Neuronal stem cell (in vitro differentiated cells): Measurements from ENCODE around the gene GPATCH8.

Experiments
- DNase-seq: peaks from one replicate; pipeline ENCODE4 v3.0.0-alpha.2; 2013; ENCODE audit warnings: low spot score
- H2AFZ ChIP-seq: one replicate; pipeline ENCODE4 v1.6.1; 2013; ENCODE audit warnings: mild to moderate bottlenecking, low read length, inconsistent platforms
- H2AK5ac ChIP-seq: 2 replicates; pipeline ENCODE4 v1.6.1; 2013; ENCODE audit warnings: low read depth, mild to moderate bottlenecking, inconsistent platforms, low read length, moderate library complexity, mixed read lengths
- H2BK120ac ChIP-seq: 2 replicates; pipeline ENCODE4 v1.6.1; 2013; ENCODE audit warnings: low read depth, mild to moderate bottlenecking, inconsistent platforms, low read length, moderate library complexity, mixed read lengths
- H2BK12ac ChIP-seq: one replicate; pipeline ENCODE4 v1.6.1; 2013; ENCODE audit warnings: low read length, inconsistent platforms
- H2BK15ac ChIP-seq: 2 replicates; pipeline ENCODE4 v1.6.1; 2013; ENCODE audit warnings: mild to moderate bottlenecking, low read length, inconsistent platforms, mixed read lengths
- H2BK5ac ChIP-seq: one replicate; pipeline ENCODE4 v1.6.1; 2013; ENCODE audit warnings: inconsistent platforms, mild to moderate bottlenecking, low read length, moderate library complexity
- H3K14ac ChIP-seq: one replicate; pipeline ENCODE4 v1.6.1; 2013; ENCODE audit warnings: low read length, inconsistent platforms
- H3K18ac ChIP-seq: 2 replicates; pipeline ENCODE4 v1.6.1; 2013; ENCODE audit warnings: low read length, inconsistent platforms
- H3K23ac ChIP-seq: 2 replicates; pipeline ENCODE4 v1.6.1; 2013; ENCODE audit warnings: low read depth, mild to moderate bottlenecking, mixed read lengths, low read length, inconsistent platforms; ENCODE audit not compliant: poor library complexity
- H3K27ac ChIP-seq: replicated peaks from 3 replicates; pipeline ENCODE4 v1.5.1; 2013; ENCODE audit warnings: low read length, inconsistent platforms
- H3K27me3 ChIP-seq, 3 experiments: 2 replicates each; pipeline ENCODE4 v1.6.1; 2013; ENCODE audit warnings: low read length in 3 of 3, mild to moderate bottlenecking in 2 of 3, inconsistent platforms in 1 of 3, low read depth in 1 of 3, mixed read lengths in 1 of 3, moderate library complexity in 1 of 3; ENCODE audit not compliant: control insufficient read depth in 3 of 3, insufficient read depth in 3 of 3
- H3K36me3 ChIP-seq, 2 donors: replicated peaks in 1 of 2; 2 replicates each; pipeline ENCODE4 v1.6.1; 2013; ENCODE audit warnings: low read length in 2 of 2; ENCODE audit not compliant: control insufficient read depth in 2 of 2, insufficient read depth in 2 of 2
- H3K4ac ChIP-seq: 2 replicates; pipeline ENCODE4 v1.6.1; 2013; ENCODE audit warnings: inconsistent platforms, mild to moderate bottlenecking, low read length, moderate library complexity
- H3K4me1 ChIP-seq, 2 donors: 1 replicate in 1 of 2; 2 replicates in 1 of 2; pipeline ENCODE4 v1.6.1; 2013; ENCODE audit warnings: low read length in 2 of 2, low read depth in 1 of 2; ENCODE audit not compliant: control insufficient read depth in 2 of 2, insufficient read depth in 1 of 2
- H3K4me2 ChIP-seq: one replicate; pipeline ENCODE4 v1.6.1; 2013; ENCODE audit warnings: mild to moderate bottlenecking, low read length, inconsistent platforms; ENCODE audit not compliant: insufficient read depth, poor library complexity, severe bottlenecking
- H3K4me3 ChIP-seq, 2 donors: 2 replicates each; pipeline ENCODE4 v1.5.1; 2013; ENCODE audit warnings: low read length in 2 of 2, mild to moderate bottlenecking in 2 of 2, inconsistent platforms in 1 of 2, moderate library complexity in 1 of 2
- H3K79me1 ChIP-seq: one replicate; pipeline ENCODE4 v1.6.1; 2013; ENCODE audit warnings: low read depth, mild to moderate bottlenecking, inconsistent platforms, low read length, moderate library complexity
- H3K9ac ChIP-seq: one replicate; pipeline ENCODE4 v1.6.1; 2013; ENCODE audit warnings: mild to moderate bottlenecking, low read depth, low read length, inconsistent platforms; ENCODE audit not compliant: poor library complexity
- H3K9me3 ChIP-seq, 2 donors: replicated peaks in 1 of 2; 2 replicates each; pipeline versions ENCODE3 to v1.6.1; 2013; ENCODE audit warnings: low read length in 2 of 2, mild to moderate bottlenecking in 2 of 2, inconsistent platforms in 1 of 2, low read depth in 1 of 2, mixed read lengths in 1 of 2, moderate library complexity in 1 of 2; ENCODE audit not compliant: control insufficient read depth in 2 of 2, insufficient read depth in 1 of 2
- H4K8ac ChIP-seq: one replicate; pipeline ENCODE4 v1.6.1; 2013; ENCODE audit warnings: low read depth, mild to moderate bottlenecking, inconsistent platforms, low read length, moderate library complexity
- H4K91ac ChIP-seq: one replicate; pipeline ENCODE4 v1.6.1; 2013; ENCODE audit warnings: low read length, low read depth, mild to moderate bottlenecking, inconsistent platforms; ENCODE audit not compliant: poor library complexity
- whole genome bisulfite sequencing, 2 donors: extraction: QIAGEN DNeasy Blood & Tissue Kit; methylation state at CpG; one replicate each; pipeline ENCODE4 v1.1.7; 2013; ENCODE audit warnings: missing lambda C conversion rate in 2 of 2, mixed read lengths in 1 of 2; ENCODE audit not compliant: insufficient read length in 2 of 2, insufficient replicate concordance in 1 of 2; ENCODE audit errors: extremely low coverage in 2 of 2; 5-methylcytosine and 5-hydroxymethylcytosine counted together

The GPATCH8 gene

DNA sequence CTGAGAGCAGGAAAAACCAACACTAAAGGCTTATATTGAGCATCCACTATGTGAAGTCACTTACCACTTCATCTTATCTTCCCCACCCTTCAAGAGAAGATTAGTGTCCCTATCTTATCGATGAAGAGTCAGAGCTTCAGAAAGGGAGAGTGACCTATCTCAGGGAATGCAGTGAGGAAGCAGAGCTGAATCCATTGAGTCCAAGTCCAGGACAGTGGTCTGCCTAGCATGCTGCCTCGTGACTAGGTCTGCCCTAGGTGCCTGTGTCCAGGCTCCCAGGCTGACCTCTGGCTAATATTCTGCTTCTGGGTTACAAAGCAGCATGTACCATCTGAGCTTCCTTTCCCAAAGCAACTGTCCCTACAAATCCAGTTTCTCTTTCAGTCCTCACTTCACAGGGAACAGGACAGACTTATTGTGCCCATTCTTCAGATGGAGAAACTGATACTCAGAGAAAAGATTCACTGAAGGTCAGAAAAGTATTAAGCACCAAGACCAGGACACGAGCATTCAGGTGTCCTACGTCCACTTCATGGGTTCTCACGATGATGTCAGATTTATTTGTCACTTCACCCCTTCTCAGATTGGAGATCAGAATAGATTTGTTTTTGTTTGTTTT, 40.8 kb upstream of the GPATCH8 start:
- peak overlapping the region; percentile 1 for H2AK5ac ChIP-seq
- H3K36me3 ChIP-seq, result no peaks in the 10 kb centered on the region
- no peak for DNase-seq
- H3K9me3 ChIP-seq, result no peaks in the 10 kb centered on the region
- H3K9ac ChIP-seq, result no peak overlapping the region
- H3K18ac ChIP-seq, result peak overlapping the region; percentile 89
- no peaks in the 10 kb centered on the region for H3K27me3 ChIP-seq
- WGBS, 2 donors, result no CpG with 5 or more reads among the region's 5 CpGs
- no peak overlapping the region for H2BK120ac ChIP-seq
- no peak overlapping the region for H3K14ac ChIP-seq
- no peak overlapping the region for H3K4me3 ChIP-seq
- H3K4me2 ChIP-seq, result no peak overlapping the region
- H3K23ac ChIP-seq, result no peak overlapping the region
- H3K79me1 ChIP-seq, result no peaks in the 10 kb centered on the region
- no peak overlapping the region for H3K4ac ChIP-seq
- peak overlapping the region; percentile 86 for H3K27ac ChIP-seq
- no peak overlapping the region for H2BK12ac ChIP-seq
- H2BK15ac ChIP-seq, result no peak overlapping the region
- no peak overlapping the region for H4K91ac ChIP-seq
- no peak overlapping the region for H2AFZ ChIP-seq
- H2BK5ac ChIP-seq, result peak overlapping the region; percentile 1
- H4K8ac ChIP-seq, result no peak overlapping the region
- peaks cover 51 to 66% of the 10 kb centered on the region in 2 donors for H3K4me1 ChIP-seq

DNA sequence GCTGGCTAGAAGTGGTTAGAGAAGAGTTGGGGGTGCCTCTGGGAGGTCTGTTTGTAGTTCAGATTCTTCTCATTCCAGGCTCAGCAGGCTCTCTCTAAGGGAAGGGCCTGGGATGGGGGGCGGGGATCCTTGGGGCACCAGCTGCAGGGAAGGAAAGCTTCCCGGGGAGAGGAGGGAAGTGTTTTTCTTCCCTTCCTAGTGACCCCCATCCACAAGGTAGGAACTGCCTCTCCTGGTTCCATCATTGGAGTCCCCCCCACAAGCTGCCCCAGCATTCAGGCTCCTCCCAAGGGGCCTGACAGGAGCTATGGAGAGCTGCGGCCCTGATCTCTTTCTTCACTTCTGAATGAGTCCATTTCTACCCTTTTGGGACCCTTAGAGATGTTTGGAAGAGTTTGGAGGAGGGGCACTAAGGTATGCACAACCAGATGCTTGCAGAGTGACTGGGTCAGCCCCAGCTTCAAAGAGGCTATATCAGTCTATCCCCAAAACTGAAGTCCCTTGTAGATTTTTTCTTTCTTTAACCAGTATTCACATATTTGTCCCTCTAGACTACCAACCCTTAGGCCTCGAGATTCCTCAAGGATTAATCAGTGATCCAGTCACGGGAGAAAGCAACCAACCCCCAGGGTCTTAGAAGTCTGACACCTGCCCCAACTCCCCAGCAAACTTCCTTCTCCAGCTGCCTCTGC, 40.2 kb upstream of the GPATCH8 start:
- no peak overlapping the region for H2BK12ac ChIP-seq
- peaks cover 52 to 61% of the 10 kb centered on the region in 2 donors for H3K4me1 ChIP-seq
- WGBS, 2 donors, result no CpG with 5 or more reads among the region's 5 CpGs
- peak overlapping the region; percentile 64 for H2AK5ac ChIP-seq
- H2BK5ac ChIP-seq, result peak overlapping the region; percentile 1
- no peak overlapping the region for H3K23ac ChIP-seq
- H3K9ac ChIP-seq, result no peak overlapping the region
- H3K18ac ChIP-seq, result peak overlapping the region; percentile 44
- H3K14ac ChIP-seq, result no peak overlapping the region
- no peak overlapping the region for H4K8ac ChIP-seq
- H3K4me3 ChIP-seq, result no peak overlapping the region
- H3K4ac ChIP-seq, result no peak overlapping the region
- no peaks in the 10 kb centered on the region for H3K9me3 ChIP-seq
- DNase-seq, result peak; percentile 82
- H2BK15ac ChIP-seq, result no peak overlapping the region
- peak overlapping the region; percentile 38 for H3K4me2 ChIP-seq
- no peak overlapping the region for H4K91ac ChIP-seq
- H3K36me3 ChIP-seq, result no peaks in the 10 kb centered on the region
- H2AFZ ChIP-seq, result peak overlapping the region; percentile 8
- no peaks in the 10 kb centered on the region for H3K79me1 ChIP-seq
- H3K27me3 ChIP-seq, result no peaks in the 10 kb centered on the region
- peak overlapping the region; percentile 86 for H3K27ac ChIP-seq
- no peak overlapping the region for H2BK120ac ChIP-seq

GRCh38 chr17:44541884-44542581, 38.8 kb upstream of the GPATCH8 start:
- H2AFZ ChIP-seq, result no peak overlapping the region
- H3K4me3 ChIP-seq, result no peak overlapping the region
- H2BK120ac ChIP-seq, result peak overlapping the region; percentile 97
- WGBS, 2 donors, result no CpG with 5 or more reads among the region's 8 CpGs
- peak overlapping the region; percentile 97 for H3K18ac ChIP-seq
- no peaks in the 10 kb centered on the region for H3K9me3 ChIP-seq
- no peak overlapping the region for H3K4ac ChIP-seq
- H2BK15ac ChIP-seq, result peak overlapping the region; percentile 63
- peak overlapping the region; percentile 97 for H2BK5ac ChIP-seq
- H3K27me3 ChIP-seq, result no peaks in the 10 kb centered on the region
- peaks cover 44 to 50% of the 10 kb centered on the region in 2 donors for H3K4me1 ChIP-seq
- peak overlapping the region; percentile 43 for H3K4me2 ChIP-seq
- H2AK5ac ChIP-seq, result peak overlapping the region; percentile 77
- H3K23ac ChIP-seq, result peak overlapping the region; percentile 34
- DNase-seq, result no peak
- no peaks in the 10 kb centered on the region for H3K36me3 ChIP-seq
- H3K79me1 ChIP-seq, result no peaks in the 10 kb centered on the region
- peak overlapping the region; percentile 85 for H3K14ac ChIP-seq
- peak overlapping the region; percentile 48 for H4K91ac ChIP-seq
- H3K27ac ChIP-seq, result peak overlapping the region; percentile 86
- no peak overlapping the region for H4K8ac ChIP-seq
- peak overlapping the region; percentile 87 for H2BK12ac ChIP-seq
- no peak overlapping the region for H3K9ac ChIP-seq
